GM18502 (cell line): ENCODE data around the gene TMC3.

Experiments
- ATAC-seq: cut with Tn5 transposase; IDR thresholded peaks from one replicate; pipeline ENCODE4 v1.9.1; 2021; ENCODE audit warnings: mild to moderate bottlenecking; ENCODE audit not compliant: unreplicated experiment, poor library complexity

TMC3 gene

GRCh38 chr15:81326466-81327212 is 47.4 kb downstream of the TMC3 start:
- ATAC-seq = no peak

GRCh38 chr15:81323944-81324881 is 49.8 kb downstream of the TMC3 start, which contains the start of gene STARD5:
STARD5 (minus strand) TSS chr15:81324141; CDS start chr15:81324099, 42 bp downstream.
- peak; percentile 99 for ATAC-seq

GRCh38 chr15:81323559-81323943 is 50.5 kb downstream of the TMC3 start:
- peak; percentile 17 for ATAC-seq

GRCh38 chr15:81322676-81323253 is 51.2 kb downstream of the TMC3 start:
- ATAC-seq = no peak

- no peak for ATAC-seq
Observed at GRCh38 chr15:81321667-81322066, 52.3 kb downstream of the TMC3 start.

- no peak for ATAC-seq
Observed at GRCh38 chr15:81317642-81318017, 56.4 kb downstream of the TMC3 start.

- no peak for ATAC-seq
Observed at GRCh38 chr15:81316267-81316666, 57.7 kb downstream of the TMC3 start.

GRCh38 chr15:81315452-81316175 is 58.4 kb downstream of the TMC3 start:
- no peak for ATAC-seq

- ATAC-seq = no peak
Observed at GRCh38 chr15:81314378-81314777, 59.6 kb downstream of the TMC3 start.

- ATAC-seq = no peak
Observed at GRCh38 chr15:81313686-81314085, 60.3 kb downstream of the TMC3 start.

GRCh38 chr15:81312790-81313543 is 61.0 kb downstream of the TMC3 start:
- ATAC-seq = no peak

GRCh38 chr15:81311752-81312464 is 62.1 kb downstream of the TMC3 start:
- peak; percentile 57 for ATAC-seq

- no peak for ATAC-seq
Observed at GRCh38 chr15:81310480-81310879, 63.5 kb downstream of the TMC3 start.

GRCh38 chr15:81309647-81310450 is 64.2 kb downstream of the TMC3 start:
- no peak for ATAC-seq

- ATAC-seq = no peak
Observed at GRCh38 chr15:81308260-81308659, 65.8 kb downstream of the TMC3 start.

GRCh38 chr15:81304226-81304625 is 69.8 kb downstream of the TMC3 start:
- ATAC-seq = no peak

GRCh38 chr15:81303244-81304225 is 70.5 kb downstream of the TMC3 start:
- ATAC-seq = no peak
